Activated T-helper 9 cell treated with anti-CD3 and anti-CD28 coated beads, Interleukin-2, amount 50 U/mL, for 16 hours (primary cell): Measurements from ENCODE around the gene CNTN4.
"Not testable (repeated sequence)": the region's sequence is repeated elsewhere in the genome, so short reads cannot be mapped to it uniquely, and the experiment has no call there.

Source experiments
- DNase-seq: peaks from one replicate; pipeline ENCODE4 v3.0.0-alpha.2; 2020; ENCODE audit warnings: low read depth

The CNTN4 gene

DNA sequence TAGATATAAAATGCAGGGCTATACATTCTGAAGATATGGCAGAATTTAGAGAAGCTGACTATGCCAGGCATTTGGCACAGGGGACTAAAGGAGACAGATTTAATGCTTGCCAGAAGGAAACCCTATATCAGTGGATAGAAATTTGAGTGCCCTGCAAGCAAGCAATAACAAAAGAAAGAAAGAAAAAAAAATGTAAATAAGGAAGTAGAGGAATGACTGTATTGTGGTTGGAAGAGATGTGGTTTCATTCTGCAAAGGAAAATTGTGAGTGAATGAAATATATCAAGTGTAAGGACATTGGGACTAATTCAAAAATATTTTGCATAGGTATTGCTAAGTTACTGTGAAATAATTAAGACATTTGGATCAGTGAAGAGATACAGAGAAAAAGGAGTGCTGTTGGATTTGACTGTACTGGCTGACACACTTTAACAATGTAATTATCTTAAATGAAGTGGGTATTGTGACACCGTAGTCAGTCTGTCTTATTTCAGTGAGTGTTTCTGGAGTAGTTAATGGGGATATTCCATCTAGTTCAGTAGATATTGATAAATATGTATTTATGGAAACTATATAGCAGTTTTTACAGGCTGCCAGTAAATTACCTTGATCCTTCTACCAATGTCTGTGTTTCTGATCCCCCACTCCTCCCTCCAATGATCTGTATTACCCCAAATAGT lies 418.2 kb downstream of the CNTN4 start:
- no peak for DNase-seq

DNA sequence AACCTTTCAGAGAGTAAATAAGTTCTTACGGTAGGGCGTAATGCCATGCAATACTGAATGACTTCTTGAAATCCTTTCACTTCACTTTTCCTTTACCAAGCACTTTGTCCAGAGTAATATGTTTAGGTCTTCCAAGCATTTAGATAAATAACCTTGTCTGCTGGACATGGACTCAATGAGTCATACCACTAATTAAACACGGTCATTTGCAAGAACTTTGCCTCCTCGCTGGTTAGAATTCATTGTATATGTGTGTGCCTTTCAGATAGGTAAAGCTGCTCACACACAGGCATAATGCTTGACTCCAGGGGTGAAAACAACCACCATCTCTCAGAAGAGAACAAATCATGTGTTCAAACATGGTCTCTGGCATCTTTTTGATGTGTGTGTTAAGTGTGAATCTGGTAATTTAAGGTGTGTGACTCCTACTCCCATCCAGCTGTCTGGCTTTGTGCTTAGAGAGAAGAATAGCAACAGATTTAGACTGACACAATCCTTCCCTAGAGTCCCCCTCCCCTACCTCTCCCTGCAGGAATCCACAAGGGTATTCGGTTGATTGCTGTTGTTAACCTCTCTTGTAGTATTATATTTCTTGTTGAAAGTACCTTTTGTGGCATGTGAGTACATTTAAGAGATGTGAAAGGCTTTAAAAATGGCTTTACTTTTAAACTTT lies 419.0 kb downstream of the CNTN4 start:
- no peak for DNase-seq

DNA sequence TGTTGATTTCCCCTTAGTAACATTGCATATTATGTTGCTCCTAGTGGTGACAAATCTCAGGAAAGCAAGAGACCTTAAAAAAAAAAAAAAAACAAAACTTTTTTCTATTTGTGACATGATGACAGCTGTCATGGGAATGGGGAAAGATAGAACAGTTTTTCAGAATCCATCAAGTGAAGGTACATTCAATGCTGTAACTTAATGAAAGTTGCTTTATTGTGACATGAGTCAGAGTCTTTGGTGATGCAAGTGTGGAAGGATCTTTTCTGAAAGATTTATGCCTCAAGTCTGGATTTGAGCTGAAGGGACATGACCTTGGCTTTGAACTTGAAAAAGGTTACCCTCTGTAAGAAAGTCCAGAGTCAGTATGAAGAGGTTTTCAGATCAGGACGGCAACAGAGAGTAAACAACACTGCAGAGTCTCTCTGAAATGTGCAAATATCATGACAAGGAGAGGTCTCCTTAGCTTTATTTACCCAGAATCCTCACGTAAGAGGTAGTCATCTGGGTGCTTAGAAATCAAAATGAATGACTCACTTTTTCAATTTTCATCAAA lies 424.7 kb downstream of the CNTN4 start:
- no peak for DNase-seq

DNA sequence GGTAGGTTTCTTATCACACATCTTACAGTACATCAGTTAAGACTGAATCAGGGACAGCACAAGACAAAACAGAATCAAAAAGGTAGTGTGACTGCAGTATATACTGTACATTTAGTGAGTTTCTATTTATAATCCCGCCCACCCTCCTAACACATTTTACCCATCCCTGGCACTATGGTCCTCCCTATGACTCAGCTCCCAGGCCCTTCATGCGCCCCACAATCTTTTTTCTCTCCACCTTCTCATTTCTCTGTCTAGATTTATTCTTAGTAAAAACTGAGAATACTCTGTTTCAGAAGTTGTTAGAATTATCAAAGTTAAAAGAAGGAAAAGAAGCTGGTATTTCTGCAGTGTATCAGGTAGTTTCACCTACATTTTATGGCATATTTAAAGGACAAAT lies 427.3 kb downstream of the CNTN4 start:
- DNase-seq: no peak

DNA sequence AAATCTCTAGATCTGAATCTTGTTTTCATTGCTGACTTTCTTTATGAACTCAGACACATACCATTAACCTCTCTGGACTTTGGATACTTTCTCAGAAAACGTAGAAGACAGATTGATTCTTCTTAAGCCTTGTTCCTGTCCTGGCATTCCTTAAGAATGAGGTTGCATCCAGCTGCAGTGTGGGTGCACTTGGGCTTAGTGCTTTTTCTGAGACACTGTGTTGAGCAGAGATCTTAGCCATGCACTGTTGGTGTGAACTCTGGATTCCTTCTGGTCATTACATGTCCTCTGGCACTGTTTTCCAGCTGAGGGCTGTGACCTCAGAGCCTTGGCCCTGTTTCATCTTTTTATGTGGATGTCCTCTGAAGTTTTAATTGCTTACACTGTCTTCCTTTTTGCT lies 428.3 kb downstream of the CNTN4 start:
- DNase-seq: no peak

DNA sequence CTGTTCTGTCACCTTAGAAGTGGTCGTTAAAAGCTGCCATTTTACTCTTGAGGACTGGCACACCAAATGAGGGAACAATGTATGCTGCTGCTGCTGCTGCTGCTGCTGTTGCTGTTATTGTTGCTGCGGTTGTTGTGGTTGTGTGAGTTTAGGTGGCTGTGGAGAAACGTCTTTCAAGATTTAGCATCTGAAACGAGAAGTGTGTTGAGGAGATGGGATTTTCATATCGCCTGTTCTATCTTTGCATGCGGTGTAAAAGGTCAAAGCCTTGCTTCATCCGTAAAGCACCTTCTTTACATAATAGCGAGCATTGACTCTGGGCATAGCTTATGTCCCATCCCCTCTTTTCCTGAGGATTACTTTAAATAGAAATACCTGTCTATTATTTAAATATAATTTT lies 428.7 kb downstream of the CNTN4 start:
- DNase-seq: not testable (repeated sequence)

DNA sequence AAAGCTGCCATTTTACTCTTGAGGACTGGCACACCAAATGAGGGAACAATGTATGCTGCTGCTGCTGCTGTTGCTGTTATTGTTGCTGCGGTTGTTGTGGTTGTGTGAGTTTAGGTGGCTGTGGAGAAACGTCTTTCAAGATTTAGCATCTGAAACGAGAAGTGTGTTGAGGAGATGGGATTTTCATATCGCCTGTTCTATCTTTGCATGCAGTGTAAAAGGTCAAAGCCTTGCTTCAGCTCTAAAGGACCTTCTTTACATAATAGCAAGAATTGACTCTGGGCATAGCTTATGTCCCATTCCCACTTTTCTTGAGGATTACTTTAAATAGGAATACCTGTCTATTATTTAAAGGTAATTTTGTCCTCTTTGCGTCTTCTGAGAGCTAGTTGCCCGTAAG lies 436.1 kb downstream of the CNTN4 start:
- DNase-seq: not testable (repeated sequence)

DNA sequence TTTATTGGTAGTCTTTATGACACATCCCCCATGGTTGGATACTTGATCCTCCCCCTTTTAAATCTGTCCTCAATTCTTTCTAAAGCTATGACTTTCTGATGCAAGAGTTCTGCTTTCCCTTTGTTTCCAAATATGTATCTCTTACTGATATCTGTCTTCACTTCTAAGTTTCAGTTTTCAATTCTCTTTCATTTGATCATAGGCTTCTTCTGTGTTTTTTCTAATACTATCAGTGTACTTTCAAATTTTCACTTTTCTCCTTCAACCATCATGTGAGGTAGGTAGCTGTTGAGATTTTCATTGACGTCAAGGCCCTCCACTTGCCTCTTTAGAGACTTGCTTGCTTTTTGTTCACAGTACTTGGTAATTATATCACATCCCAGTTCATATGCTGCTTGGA lies 436.5 kb downstream of the CNTN4 start:
- no peak for DNase-seq

DNA sequence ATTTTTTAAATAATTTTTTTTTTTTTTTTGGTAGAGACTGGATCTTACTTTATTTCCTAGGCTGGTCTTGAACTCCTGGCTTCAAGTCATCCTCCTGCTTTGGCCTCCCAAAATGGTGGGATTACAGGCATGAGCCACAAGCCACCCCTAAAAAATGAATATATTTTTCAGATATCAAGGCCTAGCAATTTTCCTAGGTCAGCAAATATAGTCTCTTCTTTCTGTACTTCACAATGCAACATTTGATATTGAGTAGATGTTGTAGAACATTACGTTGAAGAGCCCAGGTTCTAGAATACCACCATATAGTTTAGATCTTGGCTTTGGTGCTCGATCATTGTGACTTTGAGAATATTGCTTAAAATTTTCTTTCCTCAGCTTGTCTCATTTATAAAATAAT lies 437.9 kb downstream of the CNTN4 start:
- no peak for DNase-seq

DNA sequence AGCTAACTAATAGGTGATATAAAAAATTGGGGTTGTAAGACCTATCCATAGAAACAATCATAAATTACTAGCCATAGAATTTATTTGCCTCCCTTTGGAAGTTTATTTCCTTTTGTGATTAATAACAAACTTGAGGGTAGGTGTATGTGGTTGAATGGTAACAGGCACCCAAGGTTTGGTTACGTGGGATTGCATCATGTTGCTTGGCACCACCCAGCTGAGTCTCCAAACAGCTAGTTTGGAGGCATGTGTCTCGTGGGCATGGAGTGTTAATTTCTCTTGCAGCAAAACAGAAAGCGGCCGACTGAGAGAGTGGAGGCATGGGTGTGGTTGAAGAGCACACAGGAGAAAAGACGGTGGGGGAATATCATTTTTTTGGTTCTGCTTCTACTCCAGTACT lies 441.4 kb downstream of the CNTN4 start:
- no peak for DNase-seq

DNA sequence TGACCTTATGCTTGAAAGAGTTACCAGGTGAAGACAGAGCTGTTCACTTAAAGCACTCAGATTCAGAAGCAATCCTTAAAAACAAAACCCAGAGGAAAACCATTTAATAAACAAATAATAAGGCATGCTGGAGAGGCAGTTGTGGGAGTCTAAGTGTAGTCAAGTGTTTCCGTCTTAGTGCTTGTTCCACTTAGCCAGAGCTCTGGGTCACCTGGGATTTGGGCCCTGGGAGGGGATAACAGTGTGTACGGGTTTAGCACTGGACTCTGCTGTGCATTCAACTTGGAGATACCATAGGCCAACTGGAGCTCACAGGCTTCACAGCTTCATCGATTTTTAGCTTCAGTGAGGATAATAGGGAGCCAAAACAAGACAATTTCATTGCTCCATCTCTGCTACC lies 444.6 kb downstream of the CNTN4 start:
- no peak for DNase-seq

DNA sequence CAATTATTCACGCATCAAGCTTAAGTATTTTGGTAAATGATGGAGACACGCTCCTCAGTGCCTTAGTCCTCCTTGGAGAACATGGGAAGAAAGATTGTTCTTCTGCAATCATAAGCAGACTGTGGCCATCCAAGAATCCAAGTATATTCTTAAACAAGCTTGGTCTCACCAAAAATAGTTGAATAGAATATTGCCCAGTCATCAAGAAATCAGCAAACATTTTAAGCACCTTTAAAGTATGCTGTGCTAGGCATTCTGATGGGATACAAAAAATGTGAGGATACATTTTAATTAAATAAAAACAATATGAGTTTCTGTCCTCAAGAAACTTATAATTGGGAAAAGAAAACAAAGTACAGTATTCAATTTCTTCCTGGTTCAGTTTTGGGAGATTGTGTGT lies 445.5 kb downstream of the CNTN4 start:
- no peak for DNase-seq

DNA sequence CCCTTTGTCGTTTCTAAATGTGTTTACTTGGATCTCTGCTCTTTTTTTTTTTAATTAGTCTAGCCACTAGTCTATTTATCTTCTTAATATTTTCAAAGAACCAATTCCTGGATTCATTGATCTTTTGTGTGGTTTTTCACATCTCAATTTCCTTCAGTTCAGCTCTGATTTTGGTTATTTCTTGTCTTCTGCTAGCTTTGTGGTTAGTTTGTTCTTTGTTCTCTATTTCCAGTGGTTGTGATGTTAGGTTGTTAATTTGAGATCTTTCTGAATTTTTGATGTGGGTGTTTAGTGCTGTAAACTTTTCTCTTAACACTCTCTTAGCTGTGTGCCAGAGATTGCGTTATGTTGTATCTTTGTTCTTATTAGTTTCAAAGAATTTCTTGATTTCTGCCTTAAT lies 446.1 kb downstream of the CNTN4 start:
- no peak for DNase-seq

DNA sequence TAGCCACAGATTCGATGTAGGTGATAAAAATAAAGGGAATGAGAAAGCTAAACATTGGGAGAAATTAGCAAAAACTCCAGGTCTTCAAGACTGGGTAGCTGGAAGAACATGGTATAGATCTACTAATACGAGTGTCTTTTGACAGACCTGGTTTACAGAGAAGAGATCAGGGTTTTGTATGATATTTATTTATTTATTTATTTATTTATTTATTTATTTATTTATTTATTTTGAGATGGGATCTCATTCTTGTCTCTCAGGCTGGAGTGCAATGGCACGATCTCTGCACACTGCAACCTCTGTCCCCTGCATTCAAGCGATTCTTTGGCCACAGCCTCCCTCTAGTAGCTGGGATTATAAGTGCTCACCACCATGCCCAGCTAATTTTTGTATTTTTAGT lies 448.4 kb downstream of the CNTN4 start:
- no peak for DNase-seq

DNA sequence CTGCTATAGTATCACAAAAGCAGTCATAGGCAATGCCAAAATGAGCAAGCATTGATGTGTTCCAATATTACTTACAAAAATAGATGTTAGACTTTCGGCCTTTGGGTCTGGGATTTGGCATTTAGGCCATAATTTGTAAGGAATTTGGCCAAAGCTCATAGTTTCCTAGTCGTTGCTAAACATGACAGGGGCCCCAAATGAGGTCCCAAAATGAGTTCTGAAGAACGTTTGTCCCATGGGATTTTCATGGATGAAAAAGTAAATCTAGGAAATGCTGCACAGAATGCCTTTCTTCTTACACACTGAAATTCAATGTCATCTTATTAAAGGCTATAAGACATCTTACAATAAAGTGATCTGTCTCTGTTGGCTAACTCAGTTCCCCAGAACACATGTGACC lies 456.0 kb downstream of the CNTN4 start:
- DNase-seq: no peak

DNA sequence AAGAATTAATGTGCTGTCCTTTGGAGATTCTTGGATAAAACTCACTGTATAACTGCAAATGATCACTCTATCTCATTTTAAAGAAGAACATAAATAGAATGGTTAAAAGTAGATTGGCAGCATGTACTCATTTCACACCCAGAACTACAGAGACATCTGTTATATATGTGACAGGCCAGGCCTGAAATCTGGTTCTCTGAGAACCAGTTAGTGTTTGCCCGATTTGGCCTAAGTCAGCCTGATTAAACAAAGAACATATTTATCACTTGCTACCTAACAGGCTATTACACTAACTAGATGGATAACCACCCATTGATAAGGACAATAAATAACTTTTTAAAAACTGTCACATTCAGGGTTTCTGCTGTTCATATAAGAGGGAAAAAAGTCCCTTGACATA lies 460.1 kb downstream of the CNTN4 start:
- DNase-seq: no peak

DNA sequence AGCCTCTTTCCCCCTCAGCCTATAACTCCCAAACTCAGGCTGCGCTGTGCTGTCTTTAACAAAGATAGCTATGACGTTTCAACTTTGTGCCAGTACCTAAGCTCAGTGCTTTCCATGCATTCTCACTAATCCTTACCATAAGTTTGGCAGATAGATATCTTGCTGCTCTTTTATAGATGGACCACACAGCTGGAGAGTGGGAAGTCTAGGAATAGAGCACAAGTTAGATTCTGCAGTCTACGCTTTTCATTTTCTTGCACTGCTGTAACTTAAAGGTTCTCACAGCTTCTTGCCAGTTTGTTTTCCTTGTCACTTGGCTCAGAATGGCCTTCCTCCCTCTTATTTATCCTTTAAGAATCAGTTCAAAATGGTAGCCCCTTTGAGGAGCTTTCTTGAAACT lies 468.8 kb downstream of the CNTN4 start:
- DNase-seq: no peak

DNA sequence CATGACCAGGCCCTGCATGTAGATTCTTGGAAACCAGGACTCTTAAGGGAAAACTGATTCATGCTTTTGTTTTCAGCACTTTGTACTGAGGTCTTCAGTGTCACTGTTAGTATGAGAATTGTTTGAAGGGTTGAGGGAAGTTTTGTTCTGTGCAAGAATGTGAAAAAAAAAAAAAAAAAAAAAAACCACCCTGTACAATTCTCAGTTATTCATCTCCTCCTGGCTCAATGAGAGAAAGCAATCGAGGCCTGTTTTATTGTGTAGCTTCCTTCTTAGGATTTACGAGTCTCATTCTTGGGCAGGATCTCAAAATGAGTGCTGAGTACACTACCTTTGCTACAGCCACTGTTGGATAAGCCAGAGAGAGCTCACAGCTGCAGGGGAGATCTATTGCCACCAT lies 469.5 kb downstream of the CNTN4 start:
- no peak for DNase-seq

DNA sequence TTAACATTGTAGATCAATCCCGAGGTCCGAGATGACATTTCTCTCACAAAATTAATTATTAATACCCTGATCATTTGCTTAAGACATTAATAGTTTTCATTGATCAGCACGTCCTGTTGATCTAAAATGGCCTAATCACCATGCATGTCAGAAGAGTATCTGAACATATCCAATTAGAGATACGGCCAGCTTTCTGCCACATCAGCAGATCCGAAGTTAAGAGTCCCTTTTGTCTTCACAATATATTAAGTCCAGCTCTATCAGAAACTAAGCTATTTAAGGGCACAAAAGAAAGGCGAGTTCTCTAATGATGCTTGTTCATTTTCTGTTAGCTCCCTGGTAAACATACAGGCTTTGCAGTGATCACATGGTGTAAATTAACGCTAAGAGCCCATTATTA lies 470.3 kb downstream of the CNTN4 start:
- no peak for DNase-seq

DNA sequence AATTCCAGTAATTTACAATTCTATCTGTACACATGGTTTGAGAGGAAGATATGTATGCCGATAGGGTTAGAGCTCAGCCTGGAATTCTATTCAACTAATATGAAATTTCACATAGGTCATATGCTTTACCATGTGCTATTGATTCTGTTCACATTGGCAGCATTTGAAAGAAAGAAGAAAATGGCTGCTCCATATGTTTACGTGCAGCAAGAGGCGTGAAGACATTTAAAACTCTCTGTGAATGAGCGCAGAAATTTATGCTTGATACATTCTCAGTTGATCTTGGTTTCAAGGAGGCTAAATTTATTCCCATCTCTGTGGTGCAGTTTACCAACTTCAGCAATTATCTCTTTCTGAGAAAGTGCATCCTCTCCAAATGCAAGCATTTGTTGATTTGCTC lies 478.9 kb downstream of the CNTN4 start:
- DNase-seq: no peak

DNA sequence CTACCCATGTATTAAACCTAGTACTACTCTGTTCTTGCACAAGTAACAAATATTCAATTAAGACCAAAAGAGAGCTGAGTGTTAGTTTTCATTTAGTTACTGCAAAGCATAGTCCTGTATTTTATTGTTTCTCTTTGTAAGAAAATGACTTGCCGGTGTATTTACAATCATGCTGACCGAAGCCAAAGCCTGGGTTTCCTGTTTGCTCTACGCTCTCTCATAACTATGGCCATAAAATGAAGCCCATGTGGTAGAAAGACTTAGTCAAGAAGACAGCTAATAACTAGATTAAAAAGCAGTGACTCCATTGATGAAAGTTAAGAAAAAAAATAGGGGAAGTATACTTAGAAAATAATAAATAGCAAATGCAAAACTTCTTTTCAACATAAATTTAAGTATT lies 479.9 kb downstream of the CNTN4 start:
- DNase-seq: no peak

DNA sequence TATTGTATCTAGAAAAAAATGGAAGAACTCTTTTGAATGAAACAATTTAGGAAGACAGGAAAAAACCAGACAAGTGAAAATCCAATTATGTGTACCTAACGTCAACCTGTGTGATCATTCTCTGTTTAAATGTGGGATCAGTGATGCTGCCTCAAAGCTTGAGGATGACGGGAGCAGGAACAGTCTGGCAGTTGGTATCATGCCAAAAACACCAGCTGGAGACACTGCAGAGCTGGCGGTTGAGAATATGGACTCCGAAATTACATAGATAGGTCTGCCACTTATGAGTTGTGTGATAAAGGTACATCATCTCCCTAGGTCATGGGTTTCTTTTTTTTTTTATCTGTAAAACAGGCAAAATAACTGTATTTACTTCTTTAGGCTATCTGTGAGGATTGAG lies 480.5 kb downstream of the CNTN4 start:
- no peak for DNase-seq

DNA sequence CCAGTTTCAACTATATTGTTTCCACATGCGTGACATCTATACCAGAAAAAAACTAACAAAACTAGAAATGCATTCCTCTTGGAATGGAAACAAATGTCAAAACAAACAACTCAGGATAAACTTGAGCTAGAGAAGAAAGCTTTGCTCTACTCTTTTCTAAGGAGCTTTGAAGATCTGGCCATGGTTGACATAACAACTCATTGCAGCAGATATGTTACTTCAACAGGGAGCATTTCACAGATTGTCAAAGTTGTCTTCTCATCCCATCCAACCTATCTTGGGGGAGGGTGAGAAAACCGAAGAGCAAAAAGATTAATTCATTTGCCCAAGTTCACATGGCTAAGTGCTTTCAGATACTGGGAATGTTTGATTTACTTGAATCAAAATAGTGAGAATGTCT lies 484.4 kb downstream of the CNTN4 start:
- DNase-seq: no peak
